Endothelial cell (in vitro differentiated cells): ENCODE results near the gene C1orf21. TPM values are rescaled to one million over a fixed set of nuclear protein-coding genes. Genes with fewer than 3 reads are reported as not detected.

Source experiments
- DNase-seq: peaks from one replicate; pipeline ENCODE4 v3.0.0; 2021; ENCODE audit warnings: low spot score
- H3K27ac Mint-ChIP-seq: one replicate; pipeline ENCODE4 v1.8.0; 2021; ENCODE audit warnings: mixed read lengths, inconsistent platforms; ENCODE audit not compliant: unreplicated experiment
- H3K27me3 Mint-ChIP-seq: one replicate; pipeline ENCODE4 v1.8.0; 2021; ENCODE audit warnings: mild to moderate bottlenecking, moderate library complexity, mixed read lengths, inconsistent platforms; ENCODE audit not compliant: unreplicated experiment
- H3K36me3 Mint-ChIP-seq: one replicate; pipeline ENCODE4 v1.8.0; 2021; ENCODE audit warnings: mild to moderate bottlenecking, low read depth, mixed read lengths, inconsistent platforms; ENCODE audit not compliant: unreplicated experiment
- H3K4me1 Mint-ChIP-seq: one replicate; pipeline ENCODE4 v1.8.0; 2021; ENCODE audit warnings: mild to moderate bottlenecking, mixed read lengths, inconsistent platforms; ENCODE audit not compliant: unreplicated experiment
- H3K4me3 Mint-ChIP-seq: one replicate; pipeline ENCODE4 v1.8.0; 2021; ENCODE audit warnings: mild to moderate bottlenecking, mixed read lengths, inconsistent platforms; ENCODE audit not compliant: unreplicated experiment
- H3K9me3 Mint-ChIP-seq: one replicate; pipeline ENCODE4 v1.8.0; 2021; ENCODE audit warnings: mixed read lengths, inconsistent platforms; ENCODE audit not compliant: unreplicated experiment
- total RNA-seq: library from RNA; stranded (reverse); fragmentation: NEBNext Ultra II Directional; extraction: Animal tissue kit (Norgen Biotek cat#: 25700); gene quantifications from one replicate; pipeline ENCODE4 v1.2.1, GENCODE V29; 2021; ENCODE audit not compliant: unreplicated experiment
- TF ChIP-seq, protein P1 (sequence below): fragments of 200-600 bp; sonication (generic); IDR thresholded peaks from one replicate; pipeline ENCODE4 v1.5.0; 2021; ENCODE audit warnings: antibody characterized with exemption; ENCODE audit not compliant: unreplicated experiment

Gene C1orf21
- total RNA-seq, 1 donor from 2014 or later = 7.5 TPM

DNA sequence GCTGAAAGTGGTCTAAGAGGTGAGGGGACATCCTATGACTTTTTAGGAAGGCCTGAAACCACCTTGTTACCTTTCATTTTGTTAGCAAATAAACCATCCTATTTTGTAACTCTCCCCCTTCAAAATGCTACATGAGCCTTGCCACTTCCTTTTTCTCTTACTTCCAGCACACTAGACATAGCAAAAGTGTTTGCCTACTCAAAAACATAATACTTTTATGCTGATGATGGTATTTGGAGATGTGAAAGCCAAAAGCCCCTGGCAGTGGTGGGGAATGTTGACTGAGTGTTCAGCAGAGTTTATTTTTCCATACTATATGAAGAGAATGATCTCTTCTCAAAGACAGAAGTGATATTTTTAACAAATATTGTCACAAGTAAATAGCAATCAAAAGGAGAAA lies 233.6 kb downstream of the C1orf21 start:
- no peaks in the 10 kb centered on the region for H3K36me3 Mint-ChIP-seq
- TF ChIP-seq, protein P1, sequence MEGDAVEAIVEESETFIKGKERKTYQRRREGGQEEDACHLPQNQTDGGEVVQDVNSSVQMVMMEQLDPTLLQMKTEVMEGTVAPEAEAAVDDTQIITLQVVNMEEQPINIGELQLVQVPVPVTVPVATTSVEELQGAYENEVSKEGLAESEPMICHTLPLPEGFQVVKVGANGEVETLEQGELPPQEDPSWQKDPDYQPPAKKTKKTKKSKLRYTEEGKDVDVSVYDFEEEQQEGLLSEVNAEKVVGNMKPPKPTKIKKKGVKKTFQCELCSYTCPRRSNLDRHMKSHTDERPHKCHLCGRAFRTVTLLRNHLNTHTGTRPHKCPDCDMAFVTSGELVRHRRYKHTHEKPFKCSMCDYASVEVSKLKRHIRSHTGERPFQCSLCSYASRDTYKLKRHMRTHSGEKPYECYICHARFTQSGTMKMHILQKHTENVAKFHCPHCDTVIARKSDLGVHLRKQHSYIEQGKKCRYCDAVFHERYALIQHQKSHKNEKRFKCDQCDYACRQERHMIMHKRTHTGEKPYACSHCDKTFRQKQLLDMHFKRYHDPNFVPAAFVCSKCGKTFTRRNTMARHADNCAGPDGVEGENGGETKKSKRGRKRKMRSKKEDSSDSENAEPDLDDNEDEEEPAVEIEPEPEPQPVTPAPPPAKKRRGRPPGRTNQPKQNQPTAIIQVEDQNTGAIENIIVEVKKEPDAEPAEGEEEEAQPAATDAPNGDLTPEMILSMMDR = no peak
- H3K4me1 Mint-ChIP-seq = no peaks in the 10 kb centered on the region
- DNase-seq = no peak
- H3K27ac Mint-ChIP-seq = no peak overlapping the region
- no peak overlapping the region for H3K4me3 Mint-ChIP-seq
- H3K9me3 Mint-ChIP-seq = no peaks in the 10 kb centered on the region
- no peaks in the 10 kb centered on the region for H3K27me3 Mint-ChIP-seq

- DNase-seq = no peak
- no peaks in the 10 kb centered on the region for H3K36me3 Mint-ChIP-seq
- no peak overlapping the region for H3K4me3 Mint-ChIP-seq
- H3K27me3 Mint-ChIP-seq = no peaks in the 10 kb centered on the region
- TF ChIP-seq, protein P1 = no peak
- H3K4me1 Mint-ChIP-seq = no peaks in the 10 kb centered on the region
- H3K27ac Mint-ChIP-seq = no peak overlapping the region
- H3K9me3 Mint-ChIP-seq = no peaks in the 10 kb centered on the region
Measured at GRCh38 chr1:184621260-184621659, 234.4 kb downstream of the C1orf21 start.

GRCh38 chr1:184622136-184622823 lies 235.5 kb downstream of the C1orf21 start:
- Mint-ChIP-seq H3K27ac (no peak overlapping the region), H3K9me3 (no peaks in the 10 kb centered on the region), H3K4me3 (no peak overlapping the region), H3K4me1 (no peaks in the 10 kb centered on the region), H3K27me3 (no peaks in the 10 kb centered on the region), H3K36me3 (no peaks in the 10 kb centered on the region)
- DNase-seq = no peak
- TF ChIP-seq, protein P1 = no peak

- H3K36me3 Mint-ChIP-seq = no peaks in the 10 kb centered on the region
- H3K27ac Mint-ChIP-seq = no peak overlapping the region
- H3K9me3 Mint-ChIP-seq = no peaks in the 10 kb centered on the region
- H3K27me3 Mint-ChIP-seq = no peaks in the 10 kb centered on the region
- H3K4me1 Mint-ChIP-seq = no peaks in the 10 kb centered on the region
- TF ChIP-seq, protein P1 = no peak
- no peak for DNase-seq
- no peak overlapping the region for H3K4me3 Mint-ChIP-seq
Measured at GRCh38 chr1:184623404-184623803, 236.6 kb downstream of the C1orf21 start.

DNA sequence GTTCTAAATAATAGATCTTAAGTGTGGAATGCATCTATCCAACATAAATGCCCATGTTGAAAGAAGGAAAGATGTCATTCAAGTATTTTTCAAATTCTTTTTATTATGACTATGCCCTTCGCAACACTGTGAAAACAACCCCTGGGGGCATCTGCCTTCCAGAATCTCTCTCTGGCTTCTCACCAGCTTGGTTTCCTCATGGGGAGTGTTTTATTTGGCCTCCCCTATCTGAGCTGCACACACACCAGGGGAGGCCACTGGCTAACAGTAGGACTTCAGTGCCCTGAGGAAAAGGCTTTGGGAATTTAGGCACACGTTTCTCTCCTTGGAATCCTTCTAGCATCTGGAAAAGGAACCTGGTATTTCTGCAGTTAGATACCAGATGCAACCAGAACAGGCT lies 237.2 kb downstream of the C1orf21 start:
- no peak overlapping the region for H3K27ac Mint-ChIP-seq
- no peaks in the 10 kb centered on the region for H3K9me3 Mint-ChIP-seq
- TF ChIP-seq, protein P1 = no peak
- DNase-seq = no peak
- no peak overlapping the region for H3K4me3 Mint-ChIP-seq
- no peaks in the 10 kb centered on the region for H3K36me3 Mint-ChIP-seq
- no peaks in the 10 kb centered on the region for H3K4me1 Mint-ChIP-seq
- H3K27me3 Mint-ChIP-seq = no peaks in the 10 kb centered on the region
